ENCODE measurements around the gene SSPN. TPM values are rescaled to one million over a fixed set of nuclear protein-coding genes. Genes with fewer than 3 reads are reported as not detected.

Gene SSPN
- total RNA-seq, 4 donors from 2014 or later, result 0.99 to 11.3 (median 3.1) TPM

- WGBS, 2 donors, result 82 to 88% methylated on average over 3 to 8 of the region's 8 CpGs
- no peaks in the 10 kb centered on the region for H3K27me3 ChIP-seq
- no peak for DNase-seq
- H3K4me3 ChIP-seq, result no peak overlapping the region
- H3K9me3 ChIP-seq, result no peaks in the 10 kb centered on the region
- H3K36me3 ChIP-seq, result no peaks in the 10 kb centered on the region
- TF ChIP-seq POLR2A (IDR thresholded peaks at IDR 0.05), result no peak
- TF ChIP-seq, protein P1, sequence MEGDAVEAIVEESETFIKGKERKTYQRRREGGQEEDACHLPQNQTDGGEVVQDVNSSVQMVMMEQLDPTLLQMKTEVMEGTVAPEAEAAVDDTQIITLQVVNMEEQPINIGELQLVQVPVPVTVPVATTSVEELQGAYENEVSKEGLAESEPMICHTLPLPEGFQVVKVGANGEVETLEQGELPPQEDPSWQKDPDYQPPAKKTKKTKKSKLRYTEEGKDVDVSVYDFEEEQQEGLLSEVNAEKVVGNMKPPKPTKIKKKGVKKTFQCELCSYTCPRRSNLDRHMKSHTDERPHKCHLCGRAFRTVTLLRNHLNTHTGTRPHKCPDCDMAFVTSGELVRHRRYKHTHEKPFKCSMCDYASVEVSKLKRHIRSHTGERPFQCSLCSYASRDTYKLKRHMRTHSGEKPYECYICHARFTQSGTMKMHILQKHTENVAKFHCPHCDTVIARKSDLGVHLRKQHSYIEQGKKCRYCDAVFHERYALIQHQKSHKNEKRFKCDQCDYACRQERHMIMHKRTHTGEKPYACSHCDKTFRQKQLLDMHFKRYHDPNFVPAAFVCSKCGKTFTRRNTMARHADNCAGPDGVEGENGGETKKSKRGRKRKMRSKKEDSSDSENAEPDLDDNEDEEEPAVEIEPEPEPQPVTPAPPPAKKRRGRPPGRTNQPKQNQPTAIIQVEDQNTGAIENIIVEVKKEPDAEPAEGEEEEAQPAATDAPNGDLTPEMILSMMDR (IDR thresholded peaks at IDR 0.05), result no peak
- no peak overlapping the region for H3K27ac ChIP-seq
- H3K4me1 ChIP-seq, result peaks cover 14 to 46% (median 30%) of the 10 kb centered on the region in 3 donors
- intact Hi-C loops (cut with DNase I), result no loop called here
Observed at GRCh38 chr12:26269562-26270284, 74.3 kb downstream of the SSPN start.

- Histone ChIP-seq H3K4me1 (peaks cover 9 to 44% (median 33%) of the 10 kb centered on the region in 3 donors), H3K4me3 (no peak overlapping the region), H3K27ac (no peak overlapping the region), H3K36me3 (no peaks in the 10 kb centered on the region), H3K9me3 (no peaks in the 10 kb centered on the region), H3K27me3 (no peaks in the 10 kb centered on the region)
- TF ChIP-seq, protein P1 (IDR thresholded peaks at IDR 0.05), result no peak
- no peak for TF ChIP-seq POLR2A (IDR thresholded peaks at IDR 0.05)
- 68% methylated on average over 2 of the region's 2 CpGs for WGBS, 2 donors
- intact Hi-C loops (cut with DNase I), result no loop called here
- DNase-seq, result no peak
Observed at GRCh38 chr12:26271024-26271423, 75.7 kb downstream of the SSPN start.

DNA sequence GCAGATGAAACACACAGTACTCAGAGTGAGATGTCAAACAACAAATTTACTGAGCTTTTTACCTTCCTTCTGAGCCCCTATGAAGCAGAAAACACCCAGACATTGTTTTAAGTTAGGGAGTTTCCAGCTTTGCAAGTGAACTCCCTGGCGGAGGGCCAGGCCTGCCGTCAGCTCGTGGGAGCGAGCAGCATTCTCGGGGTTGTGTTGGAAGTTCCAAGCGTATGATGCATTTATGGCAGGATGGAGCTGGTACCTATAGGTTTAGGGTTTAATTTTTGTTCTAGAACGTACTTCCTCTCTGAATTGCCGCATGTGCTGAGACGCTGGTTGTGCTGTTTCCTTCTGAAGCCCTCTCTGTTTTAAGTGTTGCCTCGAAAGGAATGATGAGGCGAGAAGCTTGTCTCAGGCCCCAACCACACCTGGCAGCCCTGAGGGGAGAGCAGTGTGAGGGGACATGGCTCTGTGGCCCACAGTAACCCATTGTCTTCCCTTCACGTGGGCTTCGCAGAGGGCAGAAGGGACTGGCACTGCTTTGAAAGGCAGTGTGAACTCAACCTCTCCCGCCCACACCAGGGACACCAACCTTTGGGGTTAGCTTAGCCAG is 76.6 kb downstream of the SSPN start:
- no peak for TF ChIP-seq POLR2A (IDR thresholded peaks at IDR 0.05)
- TF ChIP-seq, protein P1 (IDR thresholded peaks at IDR 0.05), result no peak
- H3K27ac ChIP-seq, result peak overlapping the region in 2 of 4 donors; percentile 4 to 19
- no peaks in the 10 kb centered on the region for H3K27me3 ChIP-seq
- intact Hi-C loops (cut with DNase I), result no loop called here
- no peak for DNase-seq
- H3K9me3 ChIP-seq, result no peaks in the 10 kb centered on the region
- H3K4me1 ChIP-seq, result peaks cover 9 to 44% (median 33%) of the 10 kb centered on the region in 3 donors
- no peaks in the 10 kb centered on the region for H3K36me3 ChIP-seq
- no peak overlapping the region for H3K4me3 ChIP-seq
- 32 to 39% methylated on average over 10 to 12 of the region's 14 CpGs for WGBS, 2 donors

DNA sequence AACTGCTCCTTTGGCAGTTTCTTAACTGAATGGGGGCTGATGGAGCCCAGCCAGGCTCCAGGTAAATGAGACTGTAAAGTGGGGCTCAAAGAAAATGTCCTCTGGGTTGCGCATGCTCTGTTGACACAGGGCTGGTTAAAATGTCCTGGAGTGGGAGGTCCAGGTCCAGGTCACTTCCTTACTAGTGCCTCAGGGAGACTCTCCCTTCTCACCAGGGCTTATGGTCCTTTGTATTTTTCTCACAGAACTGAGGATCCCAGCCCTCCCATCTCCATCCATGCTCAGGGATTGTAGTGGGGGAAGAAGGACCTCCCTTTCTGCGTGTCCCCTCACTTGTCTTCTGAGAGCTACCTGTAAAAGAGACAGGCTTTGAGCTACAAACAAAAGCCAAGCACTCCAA is 77.5 kb downstream of the SSPN start:
- intact Hi-C loops (cut with DNase I), result no loop called here

DNA sequence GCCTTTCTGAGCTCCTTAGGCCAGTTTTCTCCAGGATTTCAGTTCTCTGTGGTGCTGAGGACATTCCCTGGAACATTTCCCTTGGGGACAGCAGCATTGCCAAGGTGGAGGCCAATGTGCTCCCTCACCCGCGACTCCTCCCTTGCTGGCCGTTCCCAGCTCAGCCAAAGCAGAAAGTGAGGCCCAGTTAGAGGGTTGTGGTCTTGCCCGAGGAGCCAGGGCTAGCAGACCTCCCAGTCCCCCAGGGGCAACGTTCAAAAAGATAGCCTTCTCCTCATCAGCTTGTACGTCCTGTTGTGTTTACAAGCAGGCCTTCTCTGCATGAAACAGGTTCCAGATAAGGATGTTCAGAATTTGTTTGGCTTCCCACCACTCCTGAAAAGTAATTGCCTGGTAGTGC is 78.4 kb downstream of the SSPN start:
- 45 to 71% methylated on average over 2 to 3 of the region's 6 CpGs for WGBS, 2 donors
- no peaks in the 10 kb centered on the region for H3K9me3 ChIP-seq
- peak overlapping the region; percentile 73 to 91 (median 77) for H3K27ac ChIP-seq
- no peak for TF ChIP-seq POLR2A (IDR thresholded peaks at IDR 0.05)
- TF ChIP-seq, protein P1 (IDR thresholded peaks at IDR 0.05), result no peak
- no peaks in the 10 kb centered on the region for H3K27me3 ChIP-seq
- no peaks in the 10 kb centered on the region for H3K36me3 ChIP-seq
- DNase-seq, result no peak
- intact Hi-C loops (cut with DNase I), result no loop called here
- H3K4me3 ChIP-seq, result no peak overlapping the region
- H3K4me1 ChIP-seq, result peaks cover 9 to 49% (median 33%) of the 10 kb centered on the region in 3 donors

More for the DNA sequence above, 77.5 kb downstream of the SSPN start:
- Histone ChIP-seq H3K4me1 (peaks cover 9 to 44% (median 33%) of the 10 kb centered on the region in 3 donors), H3K27ac (no peak overlapping the region), H3K4me3 (no peak overlapping the region), H3K9me3 (no peaks in the 10 kb centered on the region), H3K27me3 (no peaks in the 10 kb centered on the region), H3K36me3 (no peaks in the 10 kb centered on the region)
- no peak for TF ChIP-seq POLR2A (IDR thresholded peaks at IDR 0.05)
- TF ChIP-seq, protein P1 (IDR thresholded peaks at IDR 0.05), result no peak
- 65 to 100% methylated on average over 2 of the region's 2 CpGs for WGBS, 2 donors
- no peak for DNase-seq

Data from esophagus squamous epithelium (tissue), 5 donors.